Body of pancreas (tissue), 4 donors: ENCODE results near the gene MBD4. TPM values are rescaled to one million over a fixed set of nuclear protein-coding genes. Genes with fewer than 3 reads are reported as not detected.
A peak's percentile ranks its signal among the peaks of the same experiment; 100 is the strongest.

Experiments used
- ATAC-seq: fragments of 150-250 bp; one replicate; pipeline ENCODE4 v1.9.1; 2016
- DNase-seq, 4 donors: peaks; one replicate each; pipeline ENCODE4 v3.0.0-alpha.2; 2019
- H3K27ac ChIP-seq, 4 donors: fragments of 200-600 bp; sonication (generic); 1 replicate in 3 of 4; 2 replicates in 1 of 4; pipeline versions ENCODE4 v1.5.1 to v1.6.1; 2016 to 2019; ENCODE audit warnings: mild to moderate bottlenecking in 1 of 4, mixed read lengths in 1 of 4, moderate library complexity in 1 of 4
- H3K27me3 ChIP-seq, 2 donors: fragments of 200-600 bp; sonication (generic); one replicate each; pipeline ENCODE4 v1.6.0; 2016; ENCODE audit warnings: mild to moderate bottlenecking in 1 of 2
- H3K36me3 ChIP-seq, 2 donors: fragments of 200-600 bp; sonication (generic); replicated peaks in 1 of 2; 2 replicates each; pipeline ENCODE4 v1.5.1; 2016; ENCODE audit warnings: low read depth in 2 of 2; ENCODE audit not compliant: insufficient read depth in 1 of 2
- H3K4me1 ChIP-seq: fragments of 200-600 bp; sonication (generic); one replicate; pipeline ENCODE4 v1.6.0; 2016
- H3K4me3 ChIP-seq, 2 donors: fragments of 200-600 bp; sonication (generic); 1 replicate in 1 of 2; 2 replicates in 1 of 2; pipeline ENCODE4 v1.5.1; 2016 to 2019
- H3K9me3 ChIP-seq, 3 donors: fragments of 200-600 bp; sonication (generic); 1 replicate in 2 of 3; 2 replicates in 1 of 3; pipeline ENCODE4 v1.5.1; 2016
- CTCF ChIP-seq, 7 experiments: fragments of 450-650 bp in 4 of 7; fragments of 200-600 bp in 3 of 7; sonication (generic) in 3 of 7; IDR thresholded peaks; one replicate each; pipeline ENCODE4 v1.5.1; 2016 to 2019; ENCODE audit warnings: antibody characterized with exemption in 7 of 7
- POLR2A ChIP-seq, 3 donors: fragments of 450-650 bp; IDR thresholded peaks; one replicate each; pipeline ENCODE4 v1.6.1; 2016; ENCODE audit warnings: antibody characterized with exemption in 3 of 3, mild to moderate bottlenecking in 2 of 3
- WGBS, 2 donors: methylation state at CpG; one replicate each; pipeline ENCODE4 v1.1.5; 2017; 5-methylcytosine and 5-hydroxymethylcytosine counted together
- intact Hi-C: fragments of 100-400 bp; cut with DNase I; formaldehyde crosslinking; loops from one replicate; pipeline ENCODE4 v1.15.1; 2023
- total RNA-seq, 2 donors: library from RNA; depleted of rRNA; stranded (reverse); fragments of >200 nt; gene quantifications; one replicate each; pipeline ENCODE4 v1.1.0, GENCODE V29; 2016

Gene MBD4
- total RNA-seq, 2 donors from 2014 or later, result 18.7 to 23.1 TPM

- H3K4me3 ChIP-seq, result no peak overlapping the region
- 28 to 59% methylated on average over 2 of the region's 2 CpGs for WGBS, 2 donors
- H3K36me3 ChIP-seq, result no peaks in the 10 kb centered on the region
- no peak for ATAC-seq
- no peak for TF ChIP-seq CTCF (IDR thresholded peaks at IDR 0.05)
- no peak for TF ChIP-seq POLR2A (IDR thresholded peaks at IDR 0.05)
- DNase-seq, result peak in 1 of 4 donors; percentile 18
- no peaks in the 10 kb centered on the region for H3K4me1 ChIP-seq
- no peaks in the 10 kb centered on the region for H3K27me3 ChIP-seq
- H3K27ac ChIP-seq, result no peak overlapping the region
- intact Hi-C loops, result no loop called here
- no peaks in the 10 kb centered on the region for H3K9me3 ChIP-seq
Measured at GRCh38 chr3:129409541-129409940, 30.2 kb downstream of the MBD4 start.

GRCh38 chr3:129404610-129405009, 35.1 kb downstream of the MBD4 start:
- TF ChIP-seq POLR2A (IDR thresholded peaks at IDR 0.05) (no peak), CTCF (IDR thresholded peaks at IDR 0.05) (no peak)
- DNase-seq (no peak), ATAC-seq (no peak)
- no peaks in the 10 kb centered on the region for H3K9me3 ChIP-seq
- no peaks in the 10 kb centered on the region for H3K36me3 ChIP-seq
- intact Hi-C loops, result no loop called here
- no peaks in the 10 kb centered on the region for H3K4me1 ChIP-seq
- 70 to 73% methylated on average over 5 of the region's 5 CpGs for WGBS, 2 donors
- no peak overlapping the region for H3K4me3 ChIP-seq
- H3K27ac ChIP-seq, result no peak overlapping the region
- H3K27me3 ChIP-seq, result no peaks in the 10 kb centered on the region

GRCh38 chr3:129404130-129404529, 35.6 kb downstream of the MBD4 start:
- H3K36me3 ChIP-seq, result no peaks in the 10 kb centered on the region
- no peaks in the 10 kb centered on the region for H3K27me3 ChIP-seq
- DNase-seq, result no peak
- H3K4me3 ChIP-seq, result no peak overlapping the region
- no peaks in the 10 kb centered on the region for H3K9me3 ChIP-seq
- no peaks in the 10 kb centered on the region for H3K4me1 ChIP-seq
- no peak for ATAC-seq
- TF ChIP-seq POLR2A (IDR thresholded peaks at IDR 0.05), result no peak
- TF ChIP-seq CTCF (IDR thresholded peaks at IDR 0.05), result no peak
- no peak overlapping the region for H3K27ac ChIP-seq
- 69 to 70% methylated on average over 6 to 8 of the region's 8 CpGs for WGBS, 2 donors
- intact Hi-C loops, result no loop called here

- Histone ChIP-seq H3K4me1 (peaks cover 3% of the 10 kb centered on the region), H3K27me3 (no peaks in the 10 kb centered on the region), H3K36me3 (no peaks in the 10 kb centered on the region), H3K27ac (no peak overlapping the region), H3K9me3 (no peaks in the 10 kb centered on the region), H3K4me3 (no peak overlapping the region)
- ATAC-seq, result no peak
- no peak for TF ChIP-seq POLR2A (IDR thresholded peaks at IDR 0.05)
- TF ChIP-seq CTCF (IDR thresholded peaks at IDR 0.05), result no peak
- WGBS, 2 donors, result 80 to 81% methylated on average over 2 to 7 of the region's 7 CpGs
- DNase-seq, result no peak
- intact Hi-C loops, result no loop called here
Measured at GRCh38 chr3:129403450-129403849, 36.3 kb downstream of the MBD4 start.

- DNase-seq, result no peak
- Histone ChIP-seq H3K27me3 (no peaks in the 10 kb centered on the region), H3K4me1 (peaks cover 12% of the 10 kb centered on the region), H3K27ac (no peak overlapping the region), H3K36me3 (no peaks in the 10 kb centered on the region), H3K9me3 (no peaks in the 10 kb centered on the region), H3K4me3 (no peak overlapping the region)
- no peak for ATAC-seq
- intact Hi-C loops, result no loop called here
- WGBS, 2 donors, result 92 to 97% methylated on average over 4 of the region's 4 CpGs
- TF ChIP-seq CTCF (IDR thresholded peaks at IDR 0.05), result no peak
- no peak for TF ChIP-seq POLR2A (IDR thresholded peaks at IDR 0.05)
Measured at GRCh38 chr3:129402616-129403015, 37.1 kb downstream of the MBD4 start.
